Adrenal gland (tissue), 5 donors: ENCODE data around the gene SULT1A1.
"Not testable (repeated sequence)": the region's sequence is repeated elsewhere in the genome, so short reads cannot be mapped to it uniquely, and the experiment has no call there.

Source experiments
- POLR2A ChIP-seq, 2 donors: fragments of 450-650 bp; IDR thresholded peaks; one replicate each; pipeline ENCODE4 v1.6.1; 2017; ENCODE audit warnings: antibody characterized with exemption in 2 of 2, mild to moderate bottlenecking in 2 of 2, moderate library complexity in 1 of 2
- TF ChIP-seq, protein P1 (sequence below), 6 experiments: fragments of 450-650 bp in 4 of 6; fragments of 200-600 bp in 2 of 6; sonication (generic) in 1 of 6; IDR thresholded peaks; 1 replicate in 5 of 6; 2 replicates in 1 of 6; pipeline versions ENCODE4 v1.5.1 to v1.8.0; 2016 to 2021; ENCODE audit warnings: antibody characterized with exemption in 6 of 6, mild to moderate bottlenecking in 2 of 6, moderate library complexity in 1 of 6
- donor health status: DM: no; HTN: no; CAD: no.

DNA sequence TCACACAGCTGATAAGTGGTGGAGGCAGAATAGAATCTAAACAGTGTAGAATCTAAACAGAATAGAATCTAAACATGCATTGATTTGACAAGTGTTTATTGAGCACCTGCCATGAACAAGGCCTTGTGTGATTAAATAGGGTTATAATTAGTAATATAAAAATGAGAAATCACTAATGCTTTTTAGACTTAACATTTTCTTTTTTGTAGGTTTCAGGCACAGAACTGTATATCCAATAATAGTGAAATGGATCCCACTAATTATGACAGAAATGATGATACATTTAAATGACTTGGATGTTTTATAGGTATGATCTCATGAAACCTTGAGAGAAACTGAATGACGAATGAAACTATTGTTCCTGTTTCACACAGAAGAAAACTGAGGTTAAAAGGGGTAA is 27.9 kb upstream of the SULT1A1 start, which contains the start of gene NPIPB8:
- TF ChIP-seq, protein P1, sequence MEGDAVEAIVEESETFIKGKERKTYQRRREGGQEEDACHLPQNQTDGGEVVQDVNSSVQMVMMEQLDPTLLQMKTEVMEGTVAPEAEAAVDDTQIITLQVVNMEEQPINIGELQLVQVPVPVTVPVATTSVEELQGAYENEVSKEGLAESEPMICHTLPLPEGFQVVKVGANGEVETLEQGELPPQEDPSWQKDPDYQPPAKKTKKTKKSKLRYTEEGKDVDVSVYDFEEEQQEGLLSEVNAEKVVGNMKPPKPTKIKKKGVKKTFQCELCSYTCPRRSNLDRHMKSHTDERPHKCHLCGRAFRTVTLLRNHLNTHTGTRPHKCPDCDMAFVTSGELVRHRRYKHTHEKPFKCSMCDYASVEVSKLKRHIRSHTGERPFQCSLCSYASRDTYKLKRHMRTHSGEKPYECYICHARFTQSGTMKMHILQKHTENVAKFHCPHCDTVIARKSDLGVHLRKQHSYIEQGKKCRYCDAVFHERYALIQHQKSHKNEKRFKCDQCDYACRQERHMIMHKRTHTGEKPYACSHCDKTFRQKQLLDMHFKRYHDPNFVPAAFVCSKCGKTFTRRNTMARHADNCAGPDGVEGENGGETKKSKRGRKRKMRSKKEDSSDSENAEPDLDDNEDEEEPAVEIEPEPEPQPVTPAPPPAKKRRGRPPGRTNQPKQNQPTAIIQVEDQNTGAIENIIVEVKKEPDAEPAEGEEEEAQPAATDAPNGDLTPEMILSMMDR (IDR thresholded peaks at IDR 0.05): not testable (repeated sequence)
- TF ChIP-seq POLR2A (IDR thresholded peaks at IDR 0.05): not testable (repeated sequence)
